Subcutaneous abdominal adipose tissue (tissue), 5 donors: ENCODE data around the gene PSD4.

ENCODE experiments used
- H3K27ac ChIP-seq: one replicate; pipeline ENCODE4 v1.7.0; 2013; ENCODE audit warnings: low read depth, mild to moderate bottlenecking, inconsistent platforms, low read length, moderate library complexity
- H3K27me3 ChIP-seq, 5 donors: one replicate each; pipeline ENCODE4 v1.7.0; 2013; ENCODE audit warnings: low read length in 5 of 5, inconsistent platforms in 1 of 5; ENCODE audit not compliant: control insufficient read depth in 5 of 5, insufficient read depth in 4 of 5
- H3K36me3 ChIP-seq, 5 donors: one replicate each; pipeline ENCODE4 v1.7.0; 2013; ENCODE audit warnings: low read length in 5 of 5; ENCODE audit not compliant: control insufficient read depth in 5 of 5, insufficient read depth in 5 of 5
- H3K4me1 ChIP-seq, 5 donors: one replicate each; pipeline ENCODE4 v1.7.0; 2013; ENCODE audit warnings: low read length in 5 of 5, mild to moderate bottlenecking in 3 of 5, moderate library complexity in 1 of 5; ENCODE audit not compliant: control insufficient read depth in 5 of 5, insufficient read depth in 5 of 5
- H3K4me3 ChIP-seq, 5 donors: one replicate each; pipeline ENCODE4 v1.7.0; 2013; ENCODE audit warnings: low read length in 5 of 5, low read depth in 1 of 5
- H3K9ac ChIP-seq, 5 donors: one replicate each; pipeline ENCODE4 v1.7.0; 2013; ENCODE audit warnings: low read length in 5 of 5, mild to moderate bottlenecking in 4 of 5, moderate library complexity in 3 of 5
- H3K9me3 ChIP-seq, 5 donors: one replicate each; pipeline ENCODE4 v1.7.0; 2013; ENCODE audit warnings: low read length in 5 of 5; ENCODE audit not compliant: control insufficient read depth in 5 of 5
- donor health status: healthy.
- donor health status: healthy.
- donor health status: healthy.
- donor health status: healthy.
- donor health status: healthy.

Gene PSD4

GRCh38 chr2:113167962-113168340, 5.8 kb upstream of the PSD4 start:
- Histone ChIP-seq H3K27me3 (peaks cover 0 to 2% (median 0%) of the 10 kb centered on the region in 5 donors), H3K27ac (no peak overlapping the region), H3K9ac (no peak overlapping the region), H3K36me3 (no peaks in the 10 kb centered on the region), H3K4me1 (no peaks in the 10 kb centered on the region), H3K4me3 (no peak overlapping the region), H3K9me3 (no peaks in the 10 kb centered on the region)

DNA sequence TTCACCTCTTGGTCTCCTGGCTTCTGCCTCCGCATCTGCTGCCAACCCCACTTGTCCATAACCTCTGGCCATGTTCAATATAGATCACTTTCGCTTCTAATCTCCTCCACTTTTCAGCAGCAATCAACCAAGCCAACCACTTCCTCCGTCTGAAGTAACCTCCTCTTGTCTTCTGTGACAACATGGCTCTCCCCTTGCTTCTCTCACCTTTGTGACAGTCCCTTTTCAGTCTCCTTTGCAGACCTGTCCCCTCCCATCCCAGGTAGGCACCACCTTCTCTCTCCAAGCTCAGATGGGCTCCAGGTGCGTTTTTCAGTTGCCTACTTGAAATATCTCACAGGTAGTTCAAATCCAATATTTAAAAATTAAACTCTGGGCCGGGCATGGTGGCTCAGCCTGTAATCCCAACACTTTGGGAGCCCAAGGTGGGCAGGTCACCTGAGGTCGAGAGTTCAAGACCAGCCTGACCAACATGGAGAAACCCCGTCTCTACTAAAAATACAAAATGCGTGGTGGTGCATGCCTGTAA, 4.7 kb upstream of the PSD4 start:
- no peak overlapping the region for H3K9ac ChIP-seq
- peaks cover 0 to 3% (median 0%) of the 10 kb centered on the region in 5 donors for H3K4me1 ChIP-seq
- H3K4me3 ChIP-seq: no peak overlapping the region
- H3K27ac ChIP-seq: no peak overlapping the region
- peaks cover 0 to 2% (median 0%) of the 10 kb centered on the region in 5 donors for H3K27me3 ChIP-seq
- H3K9me3 ChIP-seq: no peaks in the 10 kb centered on the region
- no peaks in the 10 kb centered on the region for H3K36me3 ChIP-seq

DNA sequence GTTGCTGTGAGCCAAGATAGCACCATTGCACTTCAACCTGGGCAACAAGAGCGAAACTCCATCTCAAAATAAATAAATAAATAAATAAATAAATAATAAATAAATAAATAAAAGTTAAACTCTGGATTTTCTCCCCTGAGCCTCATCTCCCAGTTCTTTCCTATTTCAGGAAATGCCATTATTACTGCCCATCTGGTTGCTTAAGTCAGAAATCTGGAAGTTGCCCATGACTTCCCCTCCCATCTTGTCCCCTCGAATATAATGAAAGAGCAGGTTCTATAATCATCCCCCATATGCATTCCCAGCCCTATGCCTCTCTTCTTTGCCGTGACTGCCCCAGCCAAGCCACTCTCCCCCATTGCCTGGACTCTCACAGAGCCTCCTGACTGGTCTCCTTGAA, 4.2 kb upstream of the PSD4 start:
- Histone ChIP-seq H3K4me3 (no peak overlapping the region), H3K27ac (no peak overlapping the region), H3K9me3 (no peaks in the 10 kb centered on the region), H3K36me3 (no peaks in the 10 kb centered on the region), H3K9ac (no peak overlapping the region), H3K27me3 (peaks cover 0 to 2% (median 0%) of the 10 kb centered on the region in 5 donors), H3K4me1 (peaks cover 0 to 3% (median 0%) of the 10 kb centered on the region in 5 donors)

GRCh38 chr2:113171334-113172075, 2.3 kb upstream of the PSD4 start:
- Histone ChIP-seq H3K9ac (no peak overlapping the region), H3K27me3 (peaks cover 0 to 2% (median 0%) of the 10 kb centered on the region in 5 donors), H3K27ac (no peak overlapping the region), H3K4me1 (peaks cover 0 to 5% (median 0%) of the 10 kb centered on the region in 5 donors), H3K4me3 (no peak overlapping the region), H3K36me3 (no peaks in the 10 kb centered on the region), H3K9me3 (no peaks in the 10 kb centered on the region)

- Histone ChIP-seq H3K9ac (no peak overlapping the region), H3K4me1 (peaks cover 0 to 5% (median 0%) of the 10 kb centered on the region in 5 donors), H3K4me3 (no peak overlapping the region), H3K9me3 (no peaks in the 10 kb centered on the region), H3K36me3 (no peaks in the 10 kb centered on the region), H3K27me3 (peaks cover 0 to 2% (median 0%) of the 10 kb centered on the region in 5 donors), H3K27ac (no peak overlapping the region)
These were observed 840 bp upstream of the PSD4 start for GRCh38 chr2:113172721-113173541.

GRCh38 chr2:113174376-113174750, 592 bp downstream of the PSD4 start:
- Histone ChIP-seq H3K4me3 (peak overlapping the region; percentile 26 to 60 (median 30)), H3K9me3 (no peaks in the 10 kb centered on the region), H3K4me1 (peaks cover 0 to 5% (median 0%) of the 10 kb centered on the region in 5 donors), H3K36me3 (no peaks in the 10 kb centered on the region), H3K9ac (peak overlapping the region in 3 of 5 donors; percentile 14 to 53 (median 16)), H3K27ac (no peak overlapping the region), H3K27me3 (no peaks in the 10 kb centered on the region)

DNA sequence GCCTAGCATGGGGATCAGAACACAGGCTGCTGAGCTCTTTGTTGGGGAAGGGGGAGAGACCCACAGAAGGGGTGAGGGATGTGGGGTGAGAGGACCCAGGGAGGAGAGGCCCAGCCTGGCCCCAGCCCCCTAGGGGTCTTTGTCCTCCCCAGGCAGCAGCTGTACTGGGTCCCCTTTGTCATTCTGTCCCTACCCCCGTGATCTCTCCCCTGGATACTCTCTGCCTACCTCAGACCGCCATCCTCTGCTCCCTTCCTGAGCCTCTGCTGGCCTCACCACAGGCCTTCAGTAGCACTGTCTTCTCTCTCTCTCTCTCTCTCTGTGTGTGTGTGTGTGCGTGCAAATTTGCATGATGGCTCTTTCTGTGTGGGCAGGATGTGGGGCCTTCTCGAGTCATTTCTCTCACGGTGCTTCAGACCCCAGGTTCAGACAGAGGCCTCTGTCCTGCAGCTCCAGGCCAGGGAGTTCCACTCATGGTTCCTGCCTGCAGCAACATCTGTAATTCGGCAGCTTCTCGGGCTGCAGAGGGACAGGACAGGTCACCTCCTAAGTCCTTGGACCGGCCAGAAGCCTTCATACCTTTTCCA, 1.4 kb downstream of the PSD4 start:
- no peak overlapping the region for H3K9ac ChIP-seq
- no peaks in the 10 kb centered on the region for H3K27me3 ChIP-seq
- H3K27ac ChIP-seq: no peak overlapping the region
- no peak overlapping the region for H3K4me3 ChIP-seq
- no peaks in the 10 kb centered on the region for H3K36me3 ChIP-seq
- peaks cover 0 to 5% (median 0%) of the 10 kb centered on the region in 5 donors for H3K4me1 ChIP-seq
- H3K9me3 ChIP-seq: no peaks in the 10 kb centered on the region

- Histone ChIP-seq H3K4me1 (peaks cover 0 to 8% (median under 1%) of the 10 kb centered on the region in 5 donors), H3K27me3 (no peaks in the 10 kb centered on the region), H3K36me3 (no peaks in the 10 kb centered on the region), H3K9ac (no peak overlapping the region), H3K4me3 (no peak overlapping the region), H3K27ac (no peak overlapping the region), H3K9me3 (no peaks in the 10 kb centered on the region)
These were observed 2.2 kb downstream of the PSD4 start for GRCh38 chr2:113175736-113176695.

- Histone ChIP-seq H3K4me1 (peaks cover 0 to 16% (median 8%) of the 10 kb centered on the region in 5 donors), H3K27me3 (no peaks in the 10 kb centered on the region), H3K27ac (no peak overlapping the region), H3K36me3 (no peaks in the 10 kb centered on the region), H3K9ac (no peak overlapping the region), H3K9me3 (no peaks in the 10 kb centered on the region), H3K4me3 (no peak overlapping the region)
These were observed 3.1 kb downstream of the PSD4 start for GRCh38 chr2:113176696-113177355.
